ENCODE data around the gene REST. TPM values are rescaled to one million over a fixed set of nuclear protein-coding genes. Genes with fewer than 3 reads are reported as not detected.

Gene REST, protein sequence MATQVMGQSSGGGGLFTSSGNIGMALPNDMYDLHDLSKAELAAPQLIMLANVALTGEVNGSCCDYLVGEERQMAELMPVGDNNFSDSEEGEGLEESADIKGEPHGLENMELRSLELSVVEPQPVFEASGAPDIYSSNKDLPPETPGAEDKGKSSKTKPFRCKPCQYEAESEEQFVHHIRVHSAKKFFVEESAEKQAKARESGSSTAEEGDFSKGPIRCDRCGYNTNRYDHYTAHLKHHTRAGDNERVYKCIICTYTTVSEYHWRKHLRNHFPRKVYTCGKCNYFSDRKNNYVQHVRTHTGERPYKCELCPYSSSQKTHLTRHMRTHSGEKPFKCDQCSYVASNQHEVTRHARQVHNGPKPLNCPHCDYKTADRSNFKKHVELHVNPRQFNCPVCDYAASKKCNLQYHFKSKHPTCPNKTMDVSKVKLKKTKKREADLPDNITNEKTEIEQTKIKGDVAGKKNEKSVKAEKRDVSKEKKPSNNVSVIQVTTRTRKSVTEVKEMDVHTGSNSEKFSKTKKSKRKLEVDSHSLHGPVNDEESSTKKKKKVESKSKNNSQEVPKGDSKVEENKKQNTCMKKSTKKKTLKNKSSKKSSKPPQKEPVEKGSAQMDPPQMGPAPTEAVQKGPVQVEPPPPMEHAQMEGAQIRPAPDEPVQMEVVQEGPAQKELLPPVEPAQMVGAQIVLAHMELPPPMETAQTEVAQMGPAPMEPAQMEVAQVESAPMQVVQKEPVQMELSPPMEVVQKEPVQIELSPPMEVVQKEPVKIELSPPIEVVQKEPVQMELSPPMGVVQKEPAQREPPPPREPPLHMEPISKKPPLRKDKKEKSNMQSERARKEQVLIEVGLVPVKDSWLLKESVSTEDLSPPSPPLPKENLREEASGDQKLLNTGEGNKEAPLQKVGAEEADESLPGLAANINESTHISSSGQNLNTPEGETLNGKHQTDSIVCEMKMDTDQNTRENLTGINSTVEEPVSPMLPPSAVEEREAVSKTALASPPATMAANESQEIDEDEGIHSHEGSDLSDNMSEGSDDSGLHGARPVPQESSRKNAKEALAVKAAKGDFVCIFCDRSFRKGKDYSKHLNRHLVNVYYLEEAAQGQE
- total RNA-seq: 10 to 100 TPM in 3 of 4 donors, 1 to 10 TPM in 1; 9.2 to 82.7 (median 27.4) TPM

- TF ChIP-seq CTCF (IDR thresholded peaks at IDR 0.05) (no peak), POLR2A (IDR thresholded peaks at IDR 0.05) (peak; percentile 49 to 71)
- Histone ChIP-seq H3K36me3 (no peaks in the 10 kb centered on the region), H3K4me1 (no peaks in the 10 kb centered on the region), H3K27ac (peak within 1 kb of the TSS; percentile 79 to 87), H3K4me3 (peak within 1 kb of the TSS; percentile 51 to 80), H3K27me3 (no peaks in the 10 kb centered on the region), H3K9me3 (no peaks in the 10 kb centered on the region)
- peak; percentile 72 to 81 for DNase-seq
- intact Hi-C loops (cut with DNase I; ENCODE audit: low total_unique reads): no loop called here
Measured at GRCh38 chr4:56907489-56908205, at the start of gene REST. Gene REST (plus strand): TSS chr4:56907900. CDS start chr4:56910639, 2,739 bp downstream.

DNA sequence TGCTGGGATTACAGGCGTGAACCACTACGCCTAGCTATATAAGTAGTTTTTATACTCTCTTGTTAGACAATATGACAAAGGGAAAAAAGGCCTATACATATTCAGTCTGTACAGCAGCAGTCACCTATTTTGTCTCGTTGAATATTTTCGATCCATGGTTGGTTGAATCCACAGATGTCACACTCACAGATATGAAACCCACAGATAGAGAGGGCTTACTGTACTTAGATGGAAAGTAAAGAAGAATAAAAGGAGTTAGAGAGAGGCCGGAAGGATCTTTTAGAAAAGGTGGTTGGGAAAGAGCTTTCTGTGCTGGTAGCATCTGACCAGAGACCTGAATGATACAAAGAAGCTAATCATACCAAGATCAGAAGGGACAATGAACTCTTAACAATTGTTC lies 47.9 kb upstream of the REST start:
- intact Hi-C loops (cut with DNase I; ENCODE audit: low total_unique reads): no loop called here
- Histone ChIP-seq H3K27me3 (no peaks in the 10 kb centered on the region), H3K4me1 (no peaks in the 10 kb centered on the region), H3K27ac (no peak overlapping the region), H3K9me3 (no peaks in the 10 kb centered on the region), H3K36me3 (no peaks in the 10 kb centered on the region), H3K4me3 (no peak overlapping the region)
- DNase-seq: no peak
- no peak for TF ChIP-seq CTCF (IDR thresholded peaks at IDR 0.05)
- TF ChIP-seq POLR2A (IDR thresholded peaks at IDR 0.05): no peak

DNA sequence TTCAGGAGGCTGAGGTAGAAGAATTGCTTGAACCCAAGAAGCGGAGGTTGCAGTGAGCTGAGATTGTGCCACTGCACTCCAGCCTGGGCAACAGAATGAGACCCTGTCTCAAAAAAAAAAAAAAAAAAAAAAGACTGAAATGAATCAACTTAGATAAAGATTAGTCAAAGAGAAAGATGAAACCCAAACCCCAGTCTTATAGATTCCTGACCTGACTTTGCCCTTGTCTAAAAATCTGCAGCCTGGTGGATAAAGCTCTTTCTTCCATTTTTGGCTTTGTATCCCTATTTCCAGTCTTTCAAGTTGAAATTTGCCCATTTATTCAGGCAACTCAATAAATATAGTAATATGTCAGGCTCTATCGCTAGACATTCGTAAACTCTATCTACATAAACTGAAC lies 46.9 kb upstream of the REST start:
- Histone ChIP-seq H3K27ac (no peak overlapping the region), H3K4me1 (no peaks in the 10 kb centered on the region), H3K9me3 (no peaks in the 10 kb centered on the region), H3K27me3 (no peaks in the 10 kb centered on the region), H3K36me3 (no peaks in the 10 kb centered on the region), H3K4me3 (no peak overlapping the region)
- intact Hi-C loops (cut with DNase I; ENCODE audit: low total_unique reads): no loop called here
- no peak for DNase-seq
- TF ChIP-seq POLR2A (IDR thresholded peaks at IDR 0.05) (no peak), CTCF (IDR thresholded peaks at IDR 0.05) (no peak)

- TF ChIP-seq POLR2A (IDR thresholded peaks at IDR 0.05) (no peak), CTCF (IDR thresholded peaks at IDR 0.05) (no peak)
- no peak overlapping the region for H3K4me3 ChIP-seq
- H3K9me3 ChIP-seq: no peaks in the 10 kb centered on the region
- H3K27ac ChIP-seq: no peak overlapping the region
- no peaks in the 10 kb centered on the region for H3K36me3 ChIP-seq
- no peak for DNase-seq
- no peaks in the 10 kb centered on the region for H3K4me1 ChIP-seq
- intact Hi-C loops (cut with DNase I; ENCODE audit: low total_unique reads): no loop called here
- no peaks in the 10 kb centered on the region for H3K27me3 ChIP-seq
Measured at GRCh38 chr4:56861360-56861759, 46.3 kb upstream of the REST start.

All from uterus (tissue), 4 donors.